ENCODE results near the gene FBL.

Gene FBL

GRCh38 chr19:39834287-39834841 lies 11.8 kb downstream of the FBL start:
- no peak overlapping the region; the same call in 1 of the 2 replicates for H3K27ac ChIP-seq (ENCODE audit: low read depth, low read length)
- peaks cover 93% of the 10 kb centered on the region for H3K36me3 ChIP-seq (ENCODE audit: control insufficient read depth, low read length)
- H3K9me3 ChIP-seq (ENCODE audit: control insufficient read depth, insufficient read depth, low read length): no peaks in the 10 kb centered on the region
- H3F3A ChIP-seq (ENCODE audit: control insufficient read depth, insufficient read depth): peaks cover 22% of the 10 kb centered on the region
- TF ChIP-seq EZH2phosphoT487 (IDR thresholded peaks at IDR 0.05; ENCODE audit: borderline replicate concordance, low read length): no peak
- TF ChIP-seq CTCF (IDR thresholded peaks at IDR 0.05; ENCODE audit: low read depth, low read length, poor library complexity, severe bottlenecking): no peak
- H3K79me2 ChIP-seq (ENCODE audit: control insufficient read depth, low read length): peaks cover 28% of the 10 kb centered on the region
- H3K4me3 ChIP-seq (ENCODE audit: low read length): peak overlapping the region; percentile 88
- peaks cover 11% of the 10 kb centered on the region; the same call in 1 of the 2 replicates for H4K20me1 ChIP-seq (ENCODE audit: control insufficient read depth, insufficient read depth, low read depth, low read length)
- H3K4me2 ChIP-seq (ENCODE audit: low read length): peak overlapping the region; percentile 95
- H3K27me3 ChIP-seq (ENCODE audit: control insufficient read depth, low read length): no peaks in the 10 kb centered on the region
- no peaks in the 10 kb centered on the region for H3K9me2 ChIP-seq (replicated peaks; ENCODE audit: control insufficient read depth, low read length)
- peaks cover 22% of the 10 kb centered on the region for H3K4me1 ChIP-seq (ENCODE audit: control insufficient read depth, low read length)

GRCh38 chr19:39833464-39834286 lies 12.5 kb downstream of the FBL start, which contains the start of gene DYRK1B:
Gene DYRK1B (minus strand): TSS chr19:39834162. CDS start chr19:39831867, 2,295 bp downstream.
- no peaks in the 10 kb centered on the region for H3K9me3 ChIP-seq (ENCODE audit: control insufficient read depth, insufficient read depth, low read length)
- peak within 1 kb of the TSS; percentile 46 for H3K27ac ChIP-seq (ENCODE audit: low read depth, low read length)
- peak within 1 kb of the TSS; percentile 95 for H3K4me2 ChIP-seq (ENCODE audit: low read length)
- H3K36me3 ChIP-seq (ENCODE audit: control insufficient read depth, low read length): peaks cover 91% of the 10 kb centered on the region
- H3K9me2 ChIP-seq (replicated peaks; ENCODE audit: control insufficient read depth, low read length): no peaks in the 10 kb centered on the region
- peaks cover 21% of the 10 kb centered on the region for H3K79me2 ChIP-seq (ENCODE audit: control insufficient read depth, low read length)
- H3K4me3 ChIP-seq (ENCODE audit: low read length): peak within 1 kb of the TSS; percentile 88
- H3F3A ChIP-seq (ENCODE audit: control insufficient read depth, insufficient read depth): peaks cover 22% of the 10 kb centered on the region
- TF ChIP-seq CTCF (IDR thresholded peaks at IDR 0.05; ENCODE audit: low read depth, low read length, poor library complexity, severe bottlenecking): no peak
- no peak for TF ChIP-seq EZH2phosphoT487 (IDR thresholded peaks at IDR 0.05; ENCODE audit: borderline replicate concordance, low read length)
- no peaks in the 10 kb centered on the region for H3K27me3 ChIP-seq (ENCODE audit: control insufficient read depth, low read length)
- H3K4me1 ChIP-seq (ENCODE audit: control insufficient read depth, low read length): peaks cover 22% of the 10 kb centered on the region
- 0 out of 2 replicates have a peak, but pooled peaks cover 9% of the 10 kb centered on the region for H4K20me1 ChIP-seq (ENCODE audit: control insufficient read depth, insufficient read depth, low read depth, low read length)

- H3K4me2 ChIP-seq (ENCODE audit: low read length): peak overlapping the region; percentile 95
- no peaks in the 10 kb centered on the region for H3K9me2 ChIP-seq (replicated peaks; ENCODE audit: control insufficient read depth, low read length)
- peaks cover 17% of the 10 kb centered on the region for H3K79me2 ChIP-seq (ENCODE audit: control insufficient read depth, low read length)
- H3K36me3 ChIP-seq (ENCODE audit: control insufficient read depth, low read length): peaks cover 91% of the 10 kb centered on the region
- H3F3A ChIP-seq (ENCODE audit: control insufficient read depth, insufficient read depth): peaks cover 22% of the 10 kb centered on the region
- no peak overlapping the region for H3K27ac ChIP-seq (ENCODE audit: low read depth, low read length)
- H3K9me3 ChIP-seq (ENCODE audit: control insufficient read depth, insufficient read depth, low read length): no peaks in the 10 kb centered on the region
- TF ChIP-seq EZH2phosphoT487 (IDR thresholded peaks at IDR 0.05; ENCODE audit: borderline replicate concordance, low read length) (no peak), CTCF (IDR thresholded peaks at IDR 0.05; ENCODE audit: low read depth, low read length, poor library complexity, severe bottlenecking) (no peak)
- no peaks in the 10 kb centered on the region for H3K27me3 ChIP-seq (ENCODE audit: control insufficient read depth, low read length)
- H4K20me1 ChIP-seq (ENCODE audit: control insufficient read depth, insufficient read depth, low read depth, low read length): 0 out of 2 replicates have a peak, but pooled peaks cover 9% of the 10 kb centered on the region
- H3K4me3 ChIP-seq (ENCODE audit: low read length): peak overlapping the region; percentile 88
- peaks cover 22% of the 10 kb centered on the region for H3K4me1 ChIP-seq (ENCODE audit: control insufficient read depth, low read length)
Measured at GRCh38 chr19:39833160-39833463, 13.1 kb downstream of the FBL start.
